DOHH2 (cell line): ENCODE data around the gene FILIP1L.

Experiments used
- EZH2phosphoT487 ChIP-seq: fragments of 200-600 bp; sonication (generic); IDR thresholded peaks from 2 replicates; pipeline ENCODE4 v1.6.1; 2017; ENCODE audit warnings: borderline replicate concordance, mild to moderate bottlenecking, antibody characterized with exemption, low read length, moderate library complexity, mixed read lengths
- TF ChIP-seq, protein P1 (sequence below): fragments of 200-600 bp; sonication (generic); IDR thresholded peaks from one replicate; pipeline ENCODE4 v1.5.1; 2014; ENCODE audit warnings: antibody characterized with exemption, mild to moderate bottlenecking, low read depth, low read length; ENCODE audit not compliant: poor library complexity, severe bottlenecking

DNA sequence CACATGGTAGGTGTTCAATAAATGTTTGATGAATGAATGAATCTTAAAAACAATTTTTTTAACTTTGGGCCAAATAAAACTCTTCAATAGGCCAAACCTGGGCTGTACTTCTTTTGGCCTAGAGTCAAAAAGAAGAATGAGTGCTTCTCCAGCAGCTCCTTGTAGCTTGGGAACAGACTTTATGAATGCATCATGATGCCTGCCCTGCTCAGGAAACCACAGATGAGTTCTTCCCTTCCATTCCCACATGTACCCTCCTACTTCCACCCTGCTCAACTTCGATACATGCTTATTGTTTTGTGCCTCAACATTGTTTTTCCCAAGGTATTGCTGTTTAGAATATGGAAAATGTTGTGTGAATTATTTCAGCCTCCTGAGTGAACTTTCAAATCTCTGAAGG is 87.0 kb downstream of the FILIP1L start:
- TF ChIP-seq, protein P1, sequence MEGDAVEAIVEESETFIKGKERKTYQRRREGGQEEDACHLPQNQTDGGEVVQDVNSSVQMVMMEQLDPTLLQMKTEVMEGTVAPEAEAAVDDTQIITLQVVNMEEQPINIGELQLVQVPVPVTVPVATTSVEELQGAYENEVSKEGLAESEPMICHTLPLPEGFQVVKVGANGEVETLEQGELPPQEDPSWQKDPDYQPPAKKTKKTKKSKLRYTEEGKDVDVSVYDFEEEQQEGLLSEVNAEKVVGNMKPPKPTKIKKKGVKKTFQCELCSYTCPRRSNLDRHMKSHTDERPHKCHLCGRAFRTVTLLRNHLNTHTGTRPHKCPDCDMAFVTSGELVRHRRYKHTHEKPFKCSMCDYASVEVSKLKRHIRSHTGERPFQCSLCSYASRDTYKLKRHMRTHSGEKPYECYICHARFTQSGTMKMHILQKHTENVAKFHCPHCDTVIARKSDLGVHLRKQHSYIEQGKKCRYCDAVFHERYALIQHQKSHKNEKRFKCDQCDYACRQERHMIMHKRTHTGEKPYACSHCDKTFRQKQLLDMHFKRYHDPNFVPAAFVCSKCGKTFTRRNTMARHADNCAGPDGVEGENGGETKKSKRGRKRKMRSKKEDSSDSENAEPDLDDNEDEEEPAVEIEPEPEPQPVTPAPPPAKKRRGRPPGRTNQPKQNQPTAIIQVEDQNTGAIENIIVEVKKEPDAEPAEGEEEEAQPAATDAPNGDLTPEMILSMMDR: no peak
- no peak for TF ChIP-seq EZH2phosphoT487
